GM12891 (cell line): ENCODE measurements around the gene PLPPR1.

Experiments
- PAX5 ChIP-seq: IDR thresholded peaks from 2 replicates; pipeline ENCODE4 v1.6.1; 2011; ENCODE audit warnings: low read length, moderate library complexity, mild to moderate bottlenecking; ENCODE audit not compliant: insufficient read depth, severe bottlenecking
- POLR2A ChIP-seq: IDR thresholded peaks from 2 replicates; pipeline ENCODE4 v1.6.1; 2011; ENCODE audit warnings: low read depth, low read length, control low read depth
- POLR2AphosphoS5 ChIP-seq: IDR thresholded peaks from 2 replicates; pipeline ENCODE4 v1.6.1; 2011; ENCODE audit warnings: low read depth, low read length, control low read depth
- TAF1 ChIP-seq: IDR thresholded peaks from 2 replicates; pipeline ENCODE4 v1.6.1; 2011; ENCODE audit warnings: low read depth, low read length, control low read depth

- no peak for TF ChIP-seq POLR2AphosphoS5
- TF ChIP-seq POLR2A = no peak
- TF ChIP-seq TAF1 = no peak
- TF ChIP-seq PAX5 = no peak
These were observed 10.0 kb downstream of the PLPPR1 start for GRCh38 chr9:101038488-101038887.
